Colonic mucosa (tissue), 4 donors: ENCODE results near the gene CDH4. TPM values are rescaled to one million over a fixed set of nuclear protein-coding genes. Genes with fewer than 3 reads are reported as not detected.

Source experiments
- DNase-seq: peaks from one replicate; pipeline ENCODE4 v3.0.0-alpha.2; 2020
- H3K27ac ChIP-seq: fragments of 200-600 bp; one replicate; pipeline ENCODE4 v1.8.0; 2021
- H3K27me3 ChIP-seq: fragments of 200-600 bp; one replicate; pipeline ENCODE4 v1.8.0; 2021
- H3K36me3 ChIP-seq: fragments of 200-600 bp; one replicate; pipeline ENCODE4 v1.8.0; 2021
- H3K4me1 ChIP-seq: fragments of 200-600 bp; one replicate; pipeline ENCODE4 v1.8.0; 2021; ENCODE audit warnings: mild to moderate bottlenecking
- H3K4me3 ChIP-seq: fragments of 200-600 bp; one replicate; pipeline ENCODE4 v1.8.0; 2021
- H3K9ac ChIP-seq, 2 donors: one replicate each; pipeline ENCODE4 v1.7.0; 2013; ENCODE audit warnings: control low read depth in 2 of 2, low read depth in 2 of 2, low read length in 2 of 2
- H3K9me3 ChIP-seq: fragments of 200-600 bp; one replicate; pipeline ENCODE4 v1.8.0; 2021
- CTCF ChIP-seq: fragments of 200-600 bp; IDR thresholded peaks from one replicate; pipeline ENCODE4 v1.8.0; 2022; ENCODE audit warnings: antibody characterized with exemption, mild to moderate bottlenecking
- intact Hi-C: fragments of 100-400 bp; cut with DNase I; formaldehyde crosslinking; loops from one replicate; pipeline ENCODE4 v1.14.1; 2022
- total RNA-seq, 2 donors: library from RNA; stranded (reverse); fragmentation: NEBNext Ultra II Directional in 1 of 2; extraction: Animal tissue kit (Norgen Biotek cat#: 25700) in 1 of 2; gene quantifications; one replicate each; pipeline ENCODE4 v1.2.1, GENCODE V29; 2021
- donor health status: healthy.
- donor health status: DM: no; HTN: no; CAD: no.
- donor health status: DM: no; HTN: no; CAD: no.

The CDH4 gene
- total RNA-seq, 2 donors from 2014 or later: 0.08 TPM; not detected in 1

- intact Hi-C loops: no loop called here
- no peak for TF ChIP-seq CTCF
- DNase-seq: no peak
- H3K9ac ChIP-seq: no peak overlapping the region
- H3K27ac ChIP-seq: no peak overlapping the region
- H3K4me1 ChIP-seq: no peaks in the 10 kb centered on the region
- H3K27me3 ChIP-seq: no peaks in the 10 kb centered on the region
- no peaks in the 10 kb centered on the region for H3K9me3 ChIP-seq
- H3K4me3 ChIP-seq: no peak overlapping the region
- no peaks in the 10 kb centered on the region for H3K36me3 ChIP-seq
Observed at GRCh38 chr20:61436667-61437279, 184.7 kb downstream of the CDH4 start.

DNA sequence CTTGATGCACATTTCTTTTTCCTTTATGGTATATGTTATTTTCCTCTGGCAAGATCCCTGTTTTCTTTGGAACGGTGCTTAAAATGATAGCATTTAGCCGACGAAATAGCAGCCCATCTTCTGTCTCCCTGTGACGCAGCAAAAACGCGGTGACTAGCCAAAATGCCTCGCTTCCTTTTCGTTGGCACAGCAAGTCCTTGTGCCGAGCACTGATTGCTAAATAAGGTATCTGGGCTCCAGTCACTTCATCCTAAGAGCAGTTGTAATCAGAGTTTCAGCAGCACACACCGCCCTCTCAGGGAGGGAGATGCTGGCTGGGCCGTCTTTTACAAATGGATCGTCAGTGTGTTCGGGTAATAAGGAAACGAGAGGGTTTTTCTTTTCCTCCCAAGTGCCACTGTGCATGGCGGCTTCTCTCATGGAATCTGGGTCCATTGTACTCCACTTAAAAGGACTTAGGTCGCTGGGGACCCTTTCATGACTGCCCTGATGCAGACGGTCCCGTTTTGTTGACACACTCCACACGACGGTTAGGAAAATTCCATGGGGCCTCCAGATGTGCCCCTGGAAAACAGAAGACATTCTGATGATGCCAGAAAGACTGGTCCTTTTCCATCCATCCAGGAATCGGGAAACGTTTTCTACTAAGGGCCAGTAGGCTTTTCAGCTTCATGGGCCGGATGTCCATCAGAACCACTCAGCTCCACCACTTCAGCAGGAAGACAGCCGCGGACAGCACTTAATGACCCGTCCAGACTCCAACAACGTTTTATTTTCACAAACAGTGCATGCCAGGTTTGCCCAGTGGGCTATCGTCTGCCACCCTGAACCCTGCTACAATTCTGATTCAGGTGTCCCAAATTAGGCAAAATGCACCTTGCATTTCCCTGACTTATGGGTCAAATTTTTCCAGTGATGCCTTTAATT is 185.5 kb downstream of the CDH4 start:
- Histone ChIP-seq H3K9me3 (no peaks in the 10 kb centered on the region), H3K4me3 (no peak overlapping the region), H3K36me3 (no peaks in the 10 kb centered on the region), H3K27me3 (no peaks in the 10 kb centered on the region), H3K4me1 (no peaks in the 10 kb centered on the region), H3K9ac (no peak overlapping the region), H3K27ac (no peak overlapping the region)
- no peak for DNase-seq
- no peak for TF ChIP-seq CTCF
- intact Hi-C loops: no loop called here

DNA sequence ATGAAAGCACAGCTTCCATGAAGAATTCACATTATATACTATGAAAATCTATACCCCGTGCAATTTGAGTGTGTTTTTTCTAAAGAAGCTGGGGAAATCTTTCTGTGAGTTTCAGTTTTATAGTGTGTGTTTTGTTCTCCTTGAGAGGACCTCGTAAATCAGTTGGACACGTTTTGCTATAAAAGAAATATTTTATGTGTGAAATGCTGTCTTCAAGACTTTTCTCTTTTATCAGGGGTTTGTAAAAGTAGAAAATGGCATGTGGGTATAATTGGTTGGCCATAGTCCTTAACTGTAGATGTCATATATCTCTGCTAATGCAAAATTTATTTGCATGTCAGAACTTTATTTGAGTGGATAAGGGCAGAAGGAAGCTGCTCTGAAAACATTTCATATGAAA is 186.2 kb downstream of the CDH4 start:
- DNase-seq: no peak
- H3K4me3 ChIP-seq: no peak overlapping the region
- intact Hi-C loops: no loop called here
- no peaks in the 10 kb centered on the region for H3K9me3 ChIP-seq
- no peak overlapping the region for H3K27ac ChIP-seq
- no peaks in the 10 kb centered on the region for H3K36me3 ChIP-seq
- H3K9ac ChIP-seq: no peak overlapping the region
- H3K4me1 ChIP-seq: no peaks in the 10 kb centered on the region
- no peak for TF ChIP-seq CTCF
- H3K27me3 ChIP-seq: no peaks in the 10 kb centered on the region

DNA sequence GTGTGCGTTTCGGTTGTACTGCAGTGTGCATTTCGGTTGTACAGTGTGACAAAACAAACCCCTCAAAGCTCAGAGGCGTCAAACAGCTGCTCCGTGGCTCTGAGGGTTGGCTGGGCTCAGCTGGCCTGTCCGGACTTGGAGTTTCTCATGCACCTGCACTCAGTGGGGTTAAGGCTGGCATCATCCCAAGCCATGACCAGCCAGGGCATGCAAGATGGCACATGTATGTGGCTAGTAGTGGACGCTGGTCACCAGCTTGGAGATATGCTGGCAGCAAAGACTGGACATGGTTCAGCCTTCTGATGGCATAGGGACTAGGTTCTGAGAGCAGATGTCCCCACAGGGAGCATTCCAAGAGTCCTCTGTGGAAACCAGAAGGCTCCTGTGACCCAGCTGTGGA is 187.2 kb downstream of the CDH4 start:
- H3K27me3 ChIP-seq: no peaks in the 10 kb centered on the region
- intact Hi-C loops: no loop called here
- H3K9me3 ChIP-seq: no peaks in the 10 kb centered on the region

GRCh38 chr20:61440548-61441055 is 188.5 kb downstream of the CDH4 start:
- no peaks in the 10 kb centered on the region for H3K4me1 ChIP-seq
- no peaks in the 10 kb centered on the region for H3K36me3 ChIP-seq
- no peak overlapping the region for H3K9ac ChIP-seq
- H3K27ac ChIP-seq: no peak overlapping the region
- no peaks in the 10 kb centered on the region for H3K9me3 ChIP-seq
- DNase-seq: no peak
- no peak overlapping the region for H3K4me3 ChIP-seq
- intact Hi-C loops: no loop called here
- no peak for TF ChIP-seq CTCF
- H3K27me3 ChIP-seq: no peaks in the 10 kb centered on the region

More for the DNA sequence above, 187.2 kb downstream of the CDH4 start:
- no peak for DNase-seq
- H3K9ac ChIP-seq: no peak overlapping the region
- H3K4me1 ChIP-seq: no peaks in the 10 kb centered on the region
- H3K36me3 ChIP-seq: no peaks in the 10 kb centered on the region
- no peak overlapping the region for H3K27ac ChIP-seq
- H3K4me3 ChIP-seq: no peak overlapping the region
- no peak for TF ChIP-seq CTCF
